ENCODE results near the gene ATXN1.

ATXN1 gene

DNA sequence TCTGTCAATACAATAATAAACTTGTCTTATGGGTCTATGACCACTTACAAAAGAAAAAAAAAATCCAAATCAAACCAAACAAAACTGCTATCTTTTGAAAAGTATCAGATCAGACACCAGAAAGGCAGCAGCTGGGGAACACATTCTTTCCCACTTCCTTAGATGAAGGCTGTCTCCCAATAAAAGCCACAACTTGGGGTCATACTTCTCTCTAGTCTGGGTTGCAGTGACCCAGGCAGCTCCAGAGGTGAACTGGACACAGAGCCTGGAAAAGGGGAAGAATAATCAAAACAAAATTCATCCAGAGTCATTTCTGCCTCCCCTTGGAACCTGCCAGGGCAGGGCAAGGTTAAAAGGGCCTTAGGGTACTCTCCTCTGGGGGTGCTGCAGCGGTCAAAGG is 19.1 kb downstream of the ATXN1 start:
- DNase-seq: no peak

DNA sequence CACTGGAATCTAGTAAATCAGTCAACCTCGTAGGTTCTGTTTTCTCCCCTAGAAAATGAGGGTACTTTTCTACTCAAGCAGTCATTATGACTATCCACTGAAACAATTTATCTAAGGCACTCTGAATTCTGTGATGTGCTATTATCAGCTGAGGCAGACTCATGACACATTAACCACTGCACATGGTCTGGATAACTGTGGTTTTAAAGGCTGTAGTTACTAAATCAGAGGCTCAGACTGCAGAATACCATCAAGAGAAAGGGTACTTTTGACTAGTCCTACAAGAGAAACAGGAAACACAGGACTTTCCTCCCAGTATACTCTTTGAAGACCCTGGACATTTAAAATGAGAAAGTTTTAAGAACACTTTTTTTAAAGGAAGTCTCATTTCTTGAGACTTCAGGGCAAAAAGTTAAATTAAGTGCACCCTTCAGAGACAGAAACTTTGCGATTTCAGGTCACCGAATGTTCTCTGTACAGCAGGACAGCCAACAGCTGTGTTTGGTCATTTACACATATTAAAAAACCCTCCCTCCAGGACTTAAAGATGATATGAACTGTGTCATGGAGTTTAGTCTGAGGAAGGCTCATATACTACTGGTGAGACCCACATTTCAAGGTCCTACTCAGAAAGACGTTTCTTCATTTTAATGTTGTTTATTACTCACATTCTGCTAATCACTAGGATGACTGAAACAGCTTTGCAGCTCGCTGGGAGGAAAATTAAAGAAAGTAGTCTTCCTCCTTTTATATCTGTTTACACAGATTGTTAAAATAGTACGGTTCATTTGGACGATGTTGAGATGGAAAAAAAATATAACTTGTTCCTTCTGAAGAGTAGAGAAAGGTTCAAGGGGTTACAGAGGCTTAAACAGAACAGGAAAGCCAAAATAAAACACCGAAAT is 19.9 kb downstream of the ATXN1 start:
- peak in 1 of 2 donors; percentile 83 for DNase-seq

DNA sequence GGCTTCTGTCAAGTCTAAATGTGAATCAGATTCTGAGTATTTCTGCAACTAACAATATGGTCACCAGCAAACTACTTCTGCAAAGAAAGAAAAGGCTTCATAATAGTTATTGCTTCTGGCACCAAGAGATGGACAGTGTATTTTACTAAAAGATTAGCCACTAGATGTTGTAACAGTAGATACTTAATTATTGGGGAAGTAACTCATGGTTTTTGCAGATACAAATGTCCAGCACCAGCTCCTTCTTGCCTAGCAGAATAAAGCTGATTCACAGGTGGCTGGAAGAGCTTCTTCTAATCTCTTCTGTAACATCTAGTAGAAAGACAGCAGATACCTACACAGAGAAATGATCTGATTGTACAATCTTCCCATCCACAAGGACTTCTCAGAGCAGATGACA is 21.2 kb downstream of the ATXN1 start:
- no peak for DNase-seq

DNA sequence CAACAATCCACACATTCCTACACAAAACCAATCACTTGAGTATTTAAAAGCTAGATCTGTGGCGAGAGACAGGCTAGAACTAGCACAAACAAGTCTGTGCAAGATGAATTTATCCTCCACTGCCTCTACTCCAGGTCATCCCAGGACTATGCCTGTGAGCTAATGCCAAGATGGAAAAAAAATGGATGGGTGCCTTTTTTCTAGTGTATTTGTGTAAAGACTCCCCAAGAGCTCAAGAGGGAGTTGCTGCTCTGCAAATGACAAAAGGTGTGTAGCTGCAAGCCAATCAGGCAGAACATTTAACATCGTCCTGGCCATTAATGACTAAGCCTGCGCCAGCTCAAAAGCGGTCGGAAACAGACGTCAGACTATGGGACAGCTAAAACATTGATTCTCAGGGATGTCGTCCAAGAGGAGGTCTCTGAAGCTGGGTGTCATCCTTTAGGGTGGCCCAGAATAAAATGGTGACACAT is 21.9 kb downstream of the ATXN1 start:
- DNase-seq: no peak

DNA sequence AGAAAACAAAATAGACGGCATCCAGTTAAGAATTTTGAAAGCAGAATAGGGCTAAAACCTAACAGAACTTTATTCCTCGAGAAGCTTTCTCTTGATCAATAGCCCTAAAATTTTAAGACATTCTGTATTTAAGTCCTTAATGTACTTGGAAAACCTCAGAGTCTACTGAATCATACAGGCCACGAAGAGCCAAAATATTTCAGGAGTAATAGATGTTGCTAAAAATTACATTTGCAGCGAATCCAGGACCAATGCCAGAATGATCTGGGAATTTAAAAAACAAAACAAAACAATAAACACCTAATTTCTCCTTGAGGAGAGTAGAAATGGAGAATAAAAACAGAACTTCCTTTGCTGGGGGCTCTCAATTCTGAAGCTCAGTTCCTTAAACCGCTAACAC is 23.3 kb downstream of the ATXN1 start:
- no peak for DNase-seq

DNA sequence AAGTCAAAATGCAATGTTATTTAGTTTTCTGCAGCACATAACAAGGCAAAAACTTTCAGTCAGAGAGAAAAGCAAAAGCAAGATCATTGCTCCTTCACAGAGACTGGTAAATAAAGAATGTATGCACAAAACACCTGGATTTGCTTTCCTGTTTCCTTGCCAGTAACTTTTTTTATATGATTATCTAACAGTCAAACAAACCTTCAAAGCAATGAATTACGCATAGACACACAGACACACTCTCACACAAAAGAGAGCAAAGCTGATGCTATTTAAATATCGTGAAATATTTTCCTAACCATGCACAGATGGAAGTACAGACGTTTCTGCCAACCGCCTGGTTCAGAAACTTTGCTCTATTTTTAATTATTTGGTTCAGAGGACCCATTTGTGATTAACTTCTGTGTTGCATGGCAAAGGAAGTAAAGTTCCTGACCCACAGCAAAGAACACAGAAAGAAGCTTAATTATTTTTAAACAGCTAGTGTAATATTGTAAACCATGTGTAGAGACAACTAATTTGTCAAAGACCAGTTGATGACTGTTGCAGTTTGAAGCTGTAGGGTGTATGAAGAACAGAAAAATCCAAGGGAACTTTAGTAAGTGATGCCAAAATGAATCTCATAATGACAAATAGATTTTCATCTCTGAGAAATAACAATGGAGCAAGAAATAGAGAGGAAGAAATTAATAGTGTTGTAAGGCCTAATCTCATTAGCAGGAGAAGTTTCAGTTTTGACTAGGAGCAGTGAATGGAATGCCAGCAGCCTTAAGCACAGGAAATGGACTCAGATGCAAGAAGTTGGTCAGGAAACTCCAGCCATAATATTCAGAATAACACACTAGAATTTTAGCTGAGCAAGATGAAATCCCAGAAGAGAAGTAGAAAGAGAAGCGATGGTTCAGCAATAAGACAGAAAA is 24.1 kb downstream of the ATXN1 start:
- DNase-seq: no peak

DNA sequence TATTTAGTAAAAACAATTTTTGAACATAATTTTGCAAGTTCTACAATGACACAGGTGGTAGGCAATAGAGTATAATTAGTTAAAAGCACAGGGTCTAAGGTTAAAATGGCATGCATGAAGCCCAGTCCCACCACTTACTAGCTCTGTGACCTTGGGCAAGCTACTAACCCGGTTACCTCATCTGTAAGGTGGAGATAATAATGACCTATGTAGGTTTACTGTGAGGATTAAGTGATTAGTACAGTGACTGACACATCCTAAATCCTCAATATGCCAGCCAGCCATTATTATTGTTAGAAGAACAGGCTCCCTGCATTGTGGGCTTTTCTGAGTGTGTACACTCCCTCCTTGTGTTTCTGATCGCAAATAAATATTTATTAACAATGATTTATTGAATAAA is 26.2 kb downstream of the ATXN1 start:
- DNase-seq: no peak

DNA sequence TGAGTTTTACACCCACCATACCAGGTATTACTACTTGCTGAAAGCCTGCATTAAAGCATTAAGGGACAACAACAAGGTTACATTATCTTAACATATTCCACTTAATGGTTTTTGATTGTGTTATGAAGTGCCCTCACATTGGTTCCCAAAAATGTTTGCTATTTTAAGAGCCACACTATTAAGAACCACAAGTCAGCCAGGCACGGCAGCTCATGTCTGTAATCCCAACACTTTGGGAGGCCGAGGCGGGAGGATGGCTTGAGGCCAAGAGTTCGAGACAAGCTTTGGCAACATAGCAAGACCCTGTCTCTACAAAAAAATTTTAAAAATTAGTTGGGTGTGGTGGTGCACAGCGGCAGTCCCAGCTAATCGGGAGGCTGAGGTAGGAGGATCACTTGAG is 28.2 kb downstream of the ATXN1 start:
- no peak for DNase-seq

DNA sequence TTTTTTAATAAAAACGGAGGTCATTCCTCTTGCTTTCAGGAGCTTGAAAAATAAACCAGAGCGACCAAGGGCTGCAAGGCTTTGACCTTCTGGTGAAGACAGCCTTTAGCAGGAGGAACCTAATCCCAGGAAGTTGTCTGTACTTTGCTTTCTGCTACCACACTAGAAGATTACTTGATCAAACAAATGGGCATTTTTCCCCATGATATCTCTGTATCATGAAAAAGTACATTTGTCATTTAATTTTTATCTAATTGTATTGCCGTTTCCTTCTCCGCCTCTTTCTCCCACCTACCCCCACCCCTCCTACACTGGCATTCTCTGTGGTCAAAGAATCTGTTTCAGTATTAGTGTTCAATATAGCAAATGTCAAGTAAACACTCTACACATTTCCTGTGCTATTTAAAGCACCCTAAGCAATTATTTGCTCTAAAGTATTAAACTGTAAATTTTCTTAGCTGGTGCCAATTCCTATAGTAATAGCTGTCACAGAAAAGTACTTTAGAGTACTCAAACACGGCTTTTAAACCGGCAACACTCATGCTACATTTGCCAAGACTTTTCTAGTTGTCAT is 29.7 kb downstream of the ATXN1 start:
- DNase-seq: no peak

DNA sequence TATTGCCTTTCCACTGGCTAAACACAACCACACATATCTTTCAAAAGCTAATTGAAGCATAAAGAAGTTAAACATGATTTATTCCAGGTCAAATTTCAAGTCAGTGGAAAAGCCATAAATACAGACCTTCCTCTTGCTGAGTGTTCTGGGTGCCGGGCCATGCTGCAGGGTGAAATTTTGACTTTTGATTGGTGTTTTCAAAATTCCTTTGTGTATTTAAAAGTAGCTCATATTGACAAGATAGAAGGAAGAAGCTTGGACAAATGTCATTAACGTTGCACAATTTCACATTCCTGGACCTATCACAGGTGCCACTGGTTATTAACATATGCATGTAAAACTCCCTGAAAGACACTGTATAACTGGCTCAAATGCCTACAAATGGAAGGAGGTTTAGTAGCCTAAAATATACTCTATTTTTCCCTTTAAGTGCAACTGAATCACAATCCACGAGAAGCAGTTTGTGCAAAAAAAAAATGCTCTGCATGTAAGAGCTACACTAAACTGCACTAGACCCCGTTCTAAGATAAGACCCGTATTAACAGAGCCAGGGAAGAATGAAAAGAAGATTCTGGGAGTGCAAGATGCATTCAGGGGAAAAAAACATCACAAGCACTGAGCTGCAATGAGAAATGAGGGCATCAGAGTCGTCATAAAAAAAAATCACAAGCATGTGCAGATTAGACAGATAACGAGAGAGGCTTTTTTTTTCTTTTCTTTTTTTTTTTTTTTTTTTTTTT is 30.4 kb downstream of the ATXN1 start:
- no peak for DNase-seq

DNA sequence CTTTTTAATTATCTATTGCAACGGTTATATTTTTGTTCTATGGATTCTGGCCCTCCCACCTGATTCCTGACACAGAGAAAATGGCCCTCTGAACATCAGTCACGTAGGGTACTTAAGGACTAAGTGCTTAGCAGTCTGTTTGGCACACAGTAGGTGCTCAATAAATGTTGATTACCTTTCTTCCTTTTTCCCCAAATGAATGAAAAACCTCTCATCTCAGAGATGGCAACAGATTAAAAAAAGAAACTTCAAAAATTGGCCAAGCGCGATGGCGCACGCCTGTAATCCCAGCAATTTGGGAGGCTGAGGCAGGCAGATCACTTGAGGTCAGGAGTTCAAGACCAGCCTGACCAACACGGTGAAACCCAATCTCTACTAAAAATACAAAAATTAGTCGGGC is 31.5 kb downstream of the ATXN1 start:
- no peak for DNase-seq

DNA sequence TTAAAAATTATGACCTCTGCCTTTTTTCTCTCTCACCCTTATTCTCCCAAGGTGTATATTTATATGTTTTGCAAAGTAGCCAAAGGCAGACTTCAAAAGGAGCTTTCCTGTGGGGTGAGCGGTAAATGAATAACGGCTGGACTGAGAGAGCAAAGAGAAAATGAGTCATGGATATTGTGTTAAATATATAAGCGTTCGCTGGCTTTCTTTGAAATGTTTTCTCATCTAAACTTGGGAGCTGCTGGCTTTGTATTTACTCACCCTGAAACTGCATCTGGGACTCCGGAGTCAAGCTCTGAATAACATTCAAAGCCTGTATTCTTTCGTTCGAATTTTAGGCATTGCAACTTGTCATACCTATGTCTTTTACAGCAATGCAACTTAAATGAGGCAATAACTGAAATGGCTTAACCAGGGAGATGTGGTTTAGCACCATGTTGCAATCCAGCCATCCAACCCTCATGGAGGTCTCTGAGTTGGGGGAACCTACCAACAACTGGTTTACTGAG is 32.0 kb downstream of the ATXN1 start:
- DNase-seq: peak; percentile 53 to 71

DNA sequence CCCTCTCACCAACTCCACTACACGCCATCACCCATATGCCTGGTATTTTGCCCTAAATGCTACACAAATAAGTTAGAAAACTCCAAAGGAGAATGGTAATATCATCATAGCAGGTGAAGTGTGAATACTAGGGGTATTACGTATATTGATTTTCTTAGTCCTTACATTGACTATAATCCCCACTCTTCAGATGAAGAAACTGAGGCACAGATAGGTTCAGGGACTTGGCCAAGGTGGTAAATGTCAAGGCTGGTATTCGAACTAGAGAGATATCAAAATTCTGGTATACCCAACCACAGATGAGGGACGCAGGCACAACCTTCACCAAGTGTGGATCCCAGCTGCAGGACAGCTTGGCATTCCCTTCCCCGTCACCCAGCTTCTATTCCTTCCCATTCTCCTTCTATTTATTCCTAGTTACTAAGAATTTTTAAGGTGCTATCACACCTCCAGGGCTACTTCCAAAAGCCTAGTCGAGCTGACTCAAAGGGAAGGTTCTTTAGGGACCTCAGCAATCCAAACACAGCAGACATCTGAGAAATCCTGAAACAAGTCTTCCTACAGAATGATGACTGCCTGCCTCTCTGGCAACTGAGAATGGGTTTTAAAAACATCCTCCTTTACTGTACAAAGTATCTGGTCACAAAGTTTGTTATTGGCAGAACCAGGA is 32.6 kb downstream of the ATXN1 start:
- no peak for DNase-seq

DNA sequence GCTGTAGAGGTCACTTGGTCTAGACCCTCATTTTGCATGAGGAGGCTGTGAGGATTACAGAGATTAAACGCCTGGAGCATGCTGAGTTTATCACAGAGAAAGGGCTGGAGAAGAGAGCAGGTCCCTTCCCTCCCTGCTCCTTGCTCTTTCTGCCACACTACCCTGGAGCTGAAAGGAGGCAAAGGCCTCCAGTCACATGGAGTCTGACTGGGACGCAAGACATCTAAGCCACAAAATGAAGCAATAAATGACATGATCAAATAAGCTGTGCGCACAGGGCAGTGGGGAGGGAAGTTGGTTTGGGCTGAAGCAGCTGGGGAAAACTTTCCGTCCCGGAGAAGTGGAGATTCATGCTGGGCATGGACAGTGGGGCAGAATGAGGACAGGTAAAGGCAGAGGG is 33.3 kb downstream of the ATXN1 start:
- peak; percentile 85 to 92 for DNase-seq

DNA sequence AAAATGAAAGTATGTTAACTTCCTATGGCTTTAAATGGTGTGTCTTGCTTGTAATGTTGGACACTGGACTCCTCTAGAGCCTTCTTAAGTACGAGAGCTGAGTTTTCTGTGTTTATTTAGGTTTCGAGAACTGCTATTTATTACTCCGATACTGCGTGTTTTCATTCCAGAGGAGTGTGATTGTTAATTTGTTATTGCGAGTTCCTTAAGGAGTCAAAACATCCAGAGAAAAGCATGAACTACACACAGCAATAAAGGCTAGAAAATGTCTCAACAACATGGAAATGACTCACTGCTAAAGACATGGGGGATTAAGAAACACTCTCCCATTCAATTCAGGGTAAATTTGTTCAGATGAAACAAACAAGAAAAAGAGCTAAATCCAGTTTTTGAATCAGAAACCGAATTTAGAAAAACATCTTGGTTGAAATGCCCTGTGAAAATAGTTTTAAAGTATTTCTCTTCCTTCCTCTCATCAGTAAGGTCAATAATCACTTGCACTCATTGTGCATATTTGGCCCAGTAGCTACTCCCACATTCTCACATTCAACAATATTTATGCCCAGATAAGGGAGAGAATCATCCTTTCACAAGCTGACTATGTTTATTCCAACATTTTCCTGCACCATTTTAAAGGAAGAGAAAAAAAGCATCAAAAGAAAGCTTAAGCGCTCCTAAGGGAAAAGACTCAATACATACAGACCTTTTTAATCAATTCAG is 36.0 kb downstream of the ATXN1 start:
- DNase-seq: peak; percentile 71 to 73

DNA sequence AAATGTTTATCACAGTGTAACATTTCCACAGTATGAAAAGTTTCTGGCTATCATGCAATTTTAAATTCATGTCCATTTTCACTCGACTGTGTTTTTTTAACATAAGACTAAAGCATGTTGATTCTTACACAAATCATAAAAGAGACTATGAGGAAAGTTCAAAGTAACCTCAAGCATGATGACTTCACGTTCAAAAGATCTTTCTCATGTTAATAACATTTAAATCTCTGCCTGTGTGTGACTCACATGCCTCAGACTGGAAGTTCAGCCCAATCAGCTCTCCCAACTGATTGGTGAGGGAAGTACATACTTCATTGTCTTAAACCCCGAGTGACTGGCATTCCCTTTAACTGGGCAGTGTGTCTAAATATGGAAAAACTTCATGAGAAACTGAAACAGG is 37.4 kb downstream of the ATXN1 start:
- DNase-seq: peak; percentile 78 to 90

DNA sequence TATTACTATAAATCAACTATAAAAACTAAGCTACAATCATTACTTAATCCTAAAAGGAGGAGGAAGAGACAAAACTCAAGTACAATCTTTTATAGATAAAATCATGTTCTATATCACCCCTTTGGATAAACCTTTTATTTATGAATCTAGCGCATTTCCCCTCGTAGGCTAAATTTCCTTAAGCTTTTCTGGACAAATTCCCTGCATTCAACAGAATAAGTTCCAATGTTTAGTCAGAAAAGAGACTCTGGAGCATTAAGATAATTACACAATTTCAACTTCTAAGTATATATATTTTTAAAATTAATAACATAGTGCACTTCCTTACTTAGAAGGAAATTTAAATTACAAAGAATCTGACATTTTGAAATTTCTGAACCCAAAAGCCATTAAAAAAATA is 37.9 kb downstream of the ATXN1 start:
- DNase-seq: no peak

DNA sequence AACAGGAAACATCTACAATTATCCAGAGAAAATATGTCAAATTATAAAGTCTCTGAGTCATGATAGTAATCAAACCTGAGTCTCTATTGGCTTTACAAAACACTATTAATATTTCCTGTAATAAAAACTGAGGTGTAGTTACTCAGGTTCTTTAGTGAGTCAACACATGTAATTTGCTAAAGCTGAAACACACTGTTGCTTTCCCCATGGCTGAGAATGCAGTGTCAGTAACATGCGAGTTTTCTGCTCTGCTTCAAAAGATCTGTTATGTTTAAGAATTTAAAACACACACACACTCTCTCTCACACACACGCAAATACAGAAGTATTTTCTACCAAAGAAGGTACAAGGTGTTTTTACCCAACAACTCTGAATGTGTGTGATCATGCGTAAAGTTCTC is 38.6 kb downstream of the ATXN1 start:
- DNase-seq: no peak

DNA sequence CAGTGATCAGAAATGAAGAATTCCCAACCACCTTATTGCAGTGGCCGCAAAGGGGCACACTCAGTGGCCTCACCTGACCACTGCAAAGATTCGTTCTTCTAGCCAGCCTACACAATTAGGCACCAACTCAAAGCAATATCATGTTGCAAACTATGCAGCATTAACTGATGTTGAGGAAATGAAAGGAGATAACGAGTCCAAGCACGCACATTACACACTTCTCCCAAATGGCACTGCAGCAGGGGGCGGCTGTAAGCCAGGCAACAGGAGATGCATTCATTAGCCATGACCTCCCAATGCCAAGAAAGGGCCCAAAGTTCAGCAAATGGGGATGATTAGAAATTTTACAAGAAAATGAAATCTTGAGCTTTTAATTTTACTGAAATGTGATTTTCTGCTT is 39.3 kb downstream of the ATXN1 start:
- no peak for DNase-seq

DNA sequence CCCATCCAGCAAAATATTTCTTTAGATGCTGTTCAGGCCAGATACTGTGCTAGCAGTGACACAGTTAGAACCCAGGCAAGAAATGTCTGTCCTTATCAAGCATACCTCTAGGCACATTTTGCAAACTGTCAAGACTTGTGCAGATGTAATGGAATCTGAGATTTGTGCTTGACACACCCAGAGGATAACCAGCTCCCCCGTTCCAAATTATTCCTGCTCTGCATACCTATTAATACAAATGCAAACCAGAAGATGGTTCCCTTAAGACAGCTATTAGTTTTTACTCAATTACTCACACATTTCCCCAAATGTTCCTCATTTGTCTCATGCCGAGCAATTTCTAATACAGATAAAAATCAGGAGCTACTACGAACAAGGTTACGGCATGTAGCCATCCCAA is 40.4 kb downstream of the ATXN1 start:
- no peak for DNase-seq

DNA sequence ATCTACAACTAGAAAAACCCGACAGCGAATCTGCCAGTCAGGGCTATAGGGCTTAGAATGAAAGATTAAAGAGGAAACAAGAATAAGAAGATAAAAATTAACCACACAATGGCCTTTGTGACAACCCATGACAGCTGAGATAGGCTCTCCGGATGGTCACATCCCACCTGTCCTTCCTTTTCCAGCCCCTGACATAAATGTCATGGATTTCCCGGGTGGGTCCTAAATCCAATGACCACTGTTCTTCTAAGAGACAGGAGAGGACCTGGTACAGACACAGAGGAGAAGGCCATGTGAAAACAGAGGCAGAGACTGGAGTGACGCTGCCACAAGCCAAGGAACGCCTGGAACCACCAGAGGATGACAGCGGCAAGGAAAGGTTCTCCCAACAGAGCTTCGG is 41.8 kb downstream of the ATXN1 start:
- no peak for DNase-seq
